ENCODE data around the gene UBR4.

DNA sequence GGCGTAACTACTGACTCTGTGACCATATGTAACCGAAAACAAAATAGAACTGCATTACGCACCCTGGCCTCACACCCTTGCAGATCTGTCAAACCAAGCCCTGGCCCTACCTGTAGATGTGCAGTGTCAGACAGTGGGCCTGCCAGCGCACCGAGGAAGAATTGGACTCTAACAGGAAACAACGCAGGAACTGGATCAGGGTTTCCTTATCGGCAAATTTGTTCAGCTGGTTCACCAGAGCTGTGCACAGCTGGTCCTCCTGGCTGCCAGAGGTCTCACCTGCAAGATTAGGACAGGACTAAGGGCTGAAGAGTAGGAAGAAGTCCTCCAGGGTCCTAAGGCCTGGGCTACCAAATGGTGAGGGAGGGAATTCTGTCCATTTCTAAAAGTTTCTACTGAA lies 90.0 kb downstream of the UBR4 start:
- TF ChIP-seq, protein P1, sequence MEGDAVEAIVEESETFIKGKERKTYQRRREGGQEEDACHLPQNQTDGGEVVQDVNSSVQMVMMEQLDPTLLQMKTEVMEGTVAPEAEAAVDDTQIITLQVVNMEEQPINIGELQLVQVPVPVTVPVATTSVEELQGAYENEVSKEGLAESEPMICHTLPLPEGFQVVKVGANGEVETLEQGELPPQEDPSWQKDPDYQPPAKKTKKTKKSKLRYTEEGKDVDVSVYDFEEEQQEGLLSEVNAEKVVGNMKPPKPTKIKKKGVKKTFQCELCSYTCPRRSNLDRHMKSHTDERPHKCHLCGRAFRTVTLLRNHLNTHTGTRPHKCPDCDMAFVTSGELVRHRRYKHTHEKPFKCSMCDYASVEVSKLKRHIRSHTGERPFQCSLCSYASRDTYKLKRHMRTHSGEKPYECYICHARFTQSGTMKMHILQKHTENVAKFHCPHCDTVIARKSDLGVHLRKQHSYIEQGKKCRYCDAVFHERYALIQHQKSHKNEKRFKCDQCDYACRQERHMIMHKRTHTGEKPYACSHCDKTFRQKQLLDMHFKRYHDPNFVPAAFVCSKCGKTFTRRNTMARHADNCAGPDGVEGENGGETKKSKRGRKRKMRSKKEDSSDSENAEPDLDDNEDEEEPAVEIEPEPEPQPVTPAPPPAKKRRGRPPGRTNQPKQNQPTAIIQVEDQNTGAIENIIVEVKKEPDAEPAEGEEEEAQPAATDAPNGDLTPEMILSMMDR (IDR thresholded peaks at IDR 0.05): no peak
- no peak for TF ChIP-seq POLR2A (IDR thresholded peaks at IDR 0.05)
